Upper lobe of left lung (tissue), 6 donors: Measurements from ENCODE around the gene VAV1. TPM values are rescaled to one million over a fixed set of nuclear protein-coding genes. Genes with fewer than 3 reads are reported as not detected.

ENCODE experiments used
- ATAC-seq, 2 donors: fragments of 200-7000 bp; cut with Tn5 transposase; one replicate each; pipeline ENCODE4 v1.9.1; 2022; ENCODE audit warnings: mild to moderate bottlenecking in 2 of 2, moderate library complexity in 2 of 2; ENCODE audit not compliant: low FRiP score in 2 of 2
- DNase-seq, 2 donors: peaks; one replicate each; pipeline ENCODE4 v3.0.0-alpha.2; 2019 to 2020
- H3K27ac ChIP-seq, 4 donors: fragments of 200-600 bp; sonication (generic); one replicate each; pipeline ENCODE4 v1.5.1; 2016 to 2019
- H3K27me3 ChIP-seq, 4 donors: fragments of 200-600 bp; sonication (generic); one replicate each; pipeline ENCODE4 v1.5.1; 2017 to 2019
- H3K36me3 ChIP-seq, 4 donors: fragments of 200-600 bp; sonication (generic); one replicate each; pipeline ENCODE4 v1.5.1; 2016 to 2019
- H3K4me1 ChIP-seq, 4 donors: fragments of 200-600 bp; sonication (generic); one replicate each; pipeline ENCODE4 v1.5.1; 2018 to 2019
- H3K4me3 ChIP-seq, 4 donors: fragments of 200-600 bp; sonication (generic); one replicate each; pipeline ENCODE4 v1.5.1; 2017 to 2019; ENCODE audit warnings: mild to moderate bottlenecking in 2 of 4, moderate library complexity in 1 of 4
- H3K9me3 ChIP-seq, 4 donors: fragments of 200-600 bp; sonication (generic); one replicate each; pipeline ENCODE4 v1.5.1; 2018 to 2019
- CTCF ChIP-seq, 6 experiments: fragments of 450-650 bp in 4 of 6; fragments of 200-600 bp in 2 of 6; sonication (generic) in 2 of 6; IDR thresholded peaks; one replicate each; pipeline ENCODE4 v1.5.1; 2016 to 2019; ENCODE audit warnings: antibody characterized with exemption in 6 of 6
- EP300 ChIP-seq, 4 donors: sonication (generic); formaldehyde crosslinking; IDR thresholded peaks; one replicate each; pipeline ENCODE4 v1.5.1; 2017; ENCODE audit warnings: antibody characterized with exemption in 4 of 4, control low read depth in 2 of 4
- POLR2A ChIP-seq, 4 donors: fragments of 450-650 bp; IDR thresholded peaks; one replicate each; pipeline ENCODE4 v1.5.1; 2016 to 2017; ENCODE audit warnings: antibody characterized with exemption in 4 of 4, mild to moderate bottlenecking in 2 of 4
- POLR2AphosphoS5 ChIP-seq, 2 donors: sonication (generic); formaldehyde crosslinking; IDR thresholded peaks; one replicate each; pipeline ENCODE4 v1.5.1; 2017; ENCODE audit warnings: antibody characterized with exemption in 2 of 2
- WGBS, 2 donors: methylation state at CpG; one replicate each; pipeline ENCODE4 v1.1.5; 2017 to 2018; 5-methylcytosine and 5-hydroxymethylcytosine counted together
- total RNA-seq, 6 donors: library from RNA; depleted of rRNA in 4 of 6; stranded (reverse); fragments of >200 nt in 4 of 6; gene quantifications; one replicate each; pipeline versions ENCODE4 v1.1.0 to v1.2.1, GENCODE V29; 2016 to 2021
- donor health status: DM: no; HTN: no; CAD: no; lungs with moderate emphysema.
- donor health status: DM: no; HTN: yes; CAD: no; lungs with severe emphysema.

Gene VAV1
- total RNA-seq, 6 donors from 2014 or later: 13.9 to 53.4 (median 24.1) TPM

DNA sequence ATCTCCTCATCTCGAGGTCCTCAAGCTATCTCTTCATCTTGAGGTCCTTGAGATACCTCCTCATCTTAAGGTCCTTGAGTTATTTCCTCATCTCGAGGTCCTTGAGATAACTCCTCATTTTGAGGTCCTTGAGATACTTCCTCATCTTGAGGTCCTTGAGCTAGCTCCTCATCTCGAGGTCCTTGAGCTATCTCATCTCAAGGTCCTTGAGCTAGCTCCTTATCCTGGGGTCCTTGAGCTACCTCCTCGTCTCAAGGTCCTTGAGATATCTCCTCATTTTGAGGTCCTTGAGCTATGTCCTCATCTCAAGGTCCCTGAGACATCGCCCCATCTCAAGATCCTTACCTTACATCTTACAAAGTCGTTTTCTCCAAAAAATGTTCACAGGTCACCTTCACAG is 18.7 kb downstream of the VAV1 start:
- Histone ChIP-seq H3K36me3 (no peaks in the 10 kb centered on the region), H3K4me1 (no peaks in the 10 kb centered on the region), H3K9me3 (peaks cover 0 to 9% (median 3%) of the 10 kb centered on the region in 4 donors), H3K27me3 (no peaks in the 10 kb centered on the region), H3K4me3 (no peak overlapping the region), H3K27ac (no peak overlapping the region)
- no peak for ATAC-seq
- no peak for TF ChIP-seq POLR2A (IDR thresholded peaks at IDR 0.05)
- TF ChIP-seq CTCF (IDR thresholded peaks at IDR 0.05): no peak
- no peak for TF ChIP-seq POLR2AphosphoS5 (IDR thresholded peaks at IDR 0.05)
- no peak for TF ChIP-seq EP300 (IDR thresholded peaks at IDR 0.05)
- 67 to 69% methylated on average over 6 of the region's 6 CpGs for WGBS, 2 donors
- DNase-seq: no peak

DNA sequence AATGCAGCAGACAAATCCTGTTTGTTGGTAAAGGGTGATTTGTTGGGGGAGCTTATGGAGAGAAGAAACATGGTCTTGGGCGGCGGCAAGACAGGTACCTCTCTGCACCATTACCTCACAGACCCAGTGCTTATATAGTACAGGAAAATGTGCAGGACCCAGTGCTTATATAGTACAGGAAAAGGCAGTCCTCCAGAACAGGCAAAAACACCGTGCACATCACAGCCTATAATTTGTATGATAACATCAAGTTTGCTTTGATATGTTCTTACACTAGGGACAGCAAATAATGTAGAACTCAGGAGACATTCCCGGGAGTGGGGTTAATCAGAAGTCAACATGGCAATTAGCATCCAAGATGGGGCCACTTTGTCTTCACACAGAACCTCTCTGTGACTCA is 20.9 kb downstream of the VAV1 start:
- no peak for ATAC-seq
- TF ChIP-seq EP300 (IDR thresholded peaks at IDR 0.05): no peak
- TF ChIP-seq POLR2AphosphoS5 (IDR thresholded peaks at IDR 0.05): no peak
- TF ChIP-seq POLR2A (IDR thresholded peaks at IDR 0.05): no peak
- TF ChIP-seq CTCF (IDR thresholded peaks at IDR 0.05): no peak
- H3K27ac ChIP-seq: no peak overlapping the region
- H3K4me3 ChIP-seq: no peak overlapping the region
- H3K36me3 ChIP-seq: no peaks in the 10 kb centered on the region
- peaks cover 0 to 9% (median 3%) of the 10 kb centered on the region in 4 donors for H3K9me3 ChIP-seq
- DNase-seq: no peak
- H3K27me3 ChIP-seq: no peaks in the 10 kb centered on the region
- H3K4me1 ChIP-seq: no peaks in the 10 kb centered on the region
- 75 to 81% methylated on average over 4 of the region's 4 CpGs for WGBS, 2 donors

- 91 to 95% methylated on average over 5 of the region's 5 CpGs for WGBS, 2 donors
- H3K36me3 ChIP-seq: no peaks in the 10 kb centered on the region
- no peak overlapping the region for H3K4me3 ChIP-seq
- no peaks in the 10 kb centered on the region for H3K27me3 ChIP-seq
- H3K4me1 ChIP-seq: no peaks in the 10 kb centered on the region
- no peak for TF ChIP-seq POLR2A (IDR thresholded peaks at IDR 0.05)
- no peak for TF ChIP-seq EP300 (IDR thresholded peaks at IDR 0.05)
- DNase-seq (no peak), ATAC-seq (no peak)
- H3K9me3 ChIP-seq: peaks cover 0 to 9% (median 3%) of the 10 kb centered on the region in 4 donors
- H3K27ac ChIP-seq: no peak overlapping the region
These were observed 21.5 kb downstream of the VAV1 start for GRCh38 chr19:6793973-6794372.

GRCh38 chr19:6794686-6795431 is 22.4 kb downstream of the VAV1 start:
- Histone ChIP-seq H3K4me3 (no peak overlapping the region), H3K9me3 (peaks cover 0 to 9% (median 3%) of the 10 kb centered on the region in 4 donors), H3K4me1 (peaks cover 0 to 1% (median 0%) of the 10 kb centered on the region in 4 donors), H3K27ac (no peak overlapping the region), H3K36me3 (no peaks in the 10 kb centered on the region), H3K27me3 (no peaks in the 10 kb centered on the region)
- TF ChIP-seq EP300 (IDR thresholded peaks at IDR 0.05) (no peak), POLR2A (IDR thresholded peaks at IDR 0.05) (no peak), POLR2AphosphoS5 (IDR thresholded peaks at IDR 0.05) (no peak), CTCF (IDR thresholded peaks at IDR 0.05) (no peak)
- DNase-seq (no peak), ATAC-seq (no peak)
- 87 to 91% methylated on average over 13 of the region's 13 CpGs for WGBS, 2 donors

- H3K4me1 ChIP-seq: peaks cover 0 to 16% (median 6%) of the 10 kb centered on the region in 4 donors
- no peaks in the 10 kb centered on the region for H3K36me3 ChIP-seq
- WGBS, 2 donors: 86 to 93% methylated on average over 4 of the region's 4 CpGs
- no peak overlapping the region for H3K27ac ChIP-seq
- peaks cover 0 to 9% (median 3%) of the 10 kb centered on the region in 4 donors for H3K9me3 ChIP-seq
- no peaks in the 10 kb centered on the region for H3K27me3 ChIP-seq
- ATAC-seq: no peak
- H3K4me3 ChIP-seq: no peak overlapping the region
- TF ChIP-seq POLR2A (IDR thresholded peaks at IDR 0.05): no peak
- no peak for TF ChIP-seq POLR2AphosphoS5 (IDR thresholded peaks at IDR 0.05)
- no peak for TF ChIP-seq CTCF (IDR thresholded peaks at IDR 0.05)
- no peak for TF ChIP-seq EP300 (IDR thresholded peaks at IDR 0.05)
- DNase-seq: no peak
These were observed 23.8 kb downstream of the VAV1 start for GRCh38 chr19:6796278-6796677.
